NOMO-1 (cell line): ENCODE measurements around the gene B4GALNT1.
"Not testable (repeated sequence)": the region's sequence is repeated elsewhere in the genome, so short reads cannot be mapped to it uniquely, and the experiment has no call there.

Experiments used
- DNase-seq, 2 experiments: peaks; one replicate each; lab custom pipeline; 2025; ENCODE audit not compliant: unreplicated experiment in 2 of 2; lab: John Stamatoyannopoulos, UW

The B4GALNT1 gene

DNA sequence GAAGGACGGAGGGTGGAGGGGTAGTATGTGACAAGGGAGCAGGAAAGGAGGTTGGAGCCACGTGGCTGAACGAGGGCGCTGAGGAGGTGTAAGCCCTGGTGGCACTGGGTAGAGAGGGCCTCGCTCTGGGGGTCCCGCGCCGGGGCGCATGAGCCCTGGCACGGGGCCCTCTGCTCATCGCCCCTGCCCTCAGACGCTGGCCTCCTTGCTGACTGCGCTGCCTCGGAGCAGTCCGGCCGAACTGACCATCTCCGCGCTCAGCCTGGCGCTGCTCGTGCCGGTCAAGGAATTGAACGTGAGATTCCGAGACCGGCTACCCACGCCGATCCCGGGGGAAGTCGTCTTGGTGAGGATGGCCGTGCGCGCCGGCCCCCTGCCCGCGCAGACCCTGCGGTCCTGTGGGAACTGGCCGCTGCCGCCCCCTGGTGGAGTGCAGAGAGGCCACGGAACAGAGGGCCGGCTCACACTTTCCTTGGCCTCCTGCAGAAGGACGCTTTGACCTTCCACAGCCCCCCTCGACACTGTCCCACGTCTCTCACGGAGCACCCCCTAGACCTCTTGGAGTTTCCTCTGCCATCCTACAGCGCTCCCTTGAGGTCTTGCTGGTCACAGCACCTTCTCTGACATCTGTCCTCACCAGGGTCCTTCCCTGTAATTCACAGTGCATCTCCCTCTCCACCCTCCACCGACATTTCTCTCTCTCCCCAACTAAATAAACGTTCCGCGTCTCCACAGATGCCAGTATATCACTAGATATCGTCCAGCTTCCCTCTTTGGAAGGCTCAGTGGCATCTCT lies 11.3 kb downstream of the B4GALNT1 start:
- DNase-seq: peak in 1 of 2 experiments; percentile 14

DNA sequence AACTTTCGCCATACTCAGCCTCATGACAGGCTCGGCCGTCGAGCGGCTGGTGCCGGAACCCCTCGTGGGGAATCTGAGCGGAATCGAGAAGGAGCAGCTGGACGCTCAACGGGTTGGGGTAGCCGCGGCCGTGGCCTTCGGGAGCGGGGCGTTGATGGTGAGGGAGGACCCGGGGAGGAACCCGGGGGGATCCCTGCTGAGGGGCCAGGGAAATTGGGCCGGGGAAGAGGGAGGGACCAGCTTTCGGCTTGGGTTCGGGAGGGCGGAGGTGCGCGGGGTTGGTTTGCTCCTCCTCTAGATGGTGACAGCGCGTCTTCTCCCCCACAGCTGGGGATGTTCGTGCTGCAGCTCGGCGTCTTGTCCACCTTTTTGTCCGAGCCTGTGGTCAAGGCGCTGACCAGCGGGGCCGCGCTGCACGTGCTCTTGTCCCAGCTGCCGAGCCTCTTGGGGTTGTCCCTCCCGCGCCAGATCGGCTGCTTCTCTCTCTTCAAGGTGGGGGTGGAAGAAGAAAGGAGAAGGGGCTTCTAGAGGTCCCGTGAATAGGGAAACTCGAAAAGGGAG lies 12.0 kb downstream of the B4GALNT1 start:
- DNase-seq: peak in 1 of 2 experiments; percentile 30

DNA sequence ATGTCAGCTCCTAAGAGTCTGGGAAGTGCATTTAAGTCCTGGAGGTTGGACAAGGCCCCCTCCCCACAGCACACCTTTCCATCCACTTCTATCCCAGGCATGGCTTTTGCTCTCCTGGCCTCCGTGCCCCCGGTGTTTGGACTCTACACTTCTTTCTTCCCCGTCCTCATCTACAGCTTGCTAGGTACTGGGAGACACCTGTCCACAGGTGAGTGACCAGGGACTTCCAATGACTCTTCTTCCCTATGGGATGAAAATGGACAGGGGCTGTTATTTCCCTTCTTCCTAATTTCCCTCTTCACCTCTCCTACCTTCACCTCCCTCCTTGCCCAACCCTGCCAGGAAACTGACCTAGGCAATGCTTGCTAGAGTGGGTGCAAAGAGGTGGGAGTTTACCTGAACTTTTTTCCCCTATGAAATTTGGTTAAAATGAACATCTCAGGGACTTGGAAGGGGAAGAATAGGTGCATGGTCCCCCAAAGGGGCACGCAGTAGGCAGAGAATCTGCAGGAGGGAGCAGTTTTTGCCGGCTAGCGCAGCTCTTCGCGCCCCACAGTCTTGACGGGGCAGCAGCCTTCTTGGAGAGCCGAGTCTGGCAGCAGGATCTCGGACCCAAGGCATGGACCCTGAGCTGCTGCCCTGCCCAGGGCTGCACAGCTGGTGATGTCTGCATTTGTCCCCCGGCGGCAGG lies 12.6 kb downstream of the B4GALNT1 start:
- no peak for DNase-seq

DNA sequence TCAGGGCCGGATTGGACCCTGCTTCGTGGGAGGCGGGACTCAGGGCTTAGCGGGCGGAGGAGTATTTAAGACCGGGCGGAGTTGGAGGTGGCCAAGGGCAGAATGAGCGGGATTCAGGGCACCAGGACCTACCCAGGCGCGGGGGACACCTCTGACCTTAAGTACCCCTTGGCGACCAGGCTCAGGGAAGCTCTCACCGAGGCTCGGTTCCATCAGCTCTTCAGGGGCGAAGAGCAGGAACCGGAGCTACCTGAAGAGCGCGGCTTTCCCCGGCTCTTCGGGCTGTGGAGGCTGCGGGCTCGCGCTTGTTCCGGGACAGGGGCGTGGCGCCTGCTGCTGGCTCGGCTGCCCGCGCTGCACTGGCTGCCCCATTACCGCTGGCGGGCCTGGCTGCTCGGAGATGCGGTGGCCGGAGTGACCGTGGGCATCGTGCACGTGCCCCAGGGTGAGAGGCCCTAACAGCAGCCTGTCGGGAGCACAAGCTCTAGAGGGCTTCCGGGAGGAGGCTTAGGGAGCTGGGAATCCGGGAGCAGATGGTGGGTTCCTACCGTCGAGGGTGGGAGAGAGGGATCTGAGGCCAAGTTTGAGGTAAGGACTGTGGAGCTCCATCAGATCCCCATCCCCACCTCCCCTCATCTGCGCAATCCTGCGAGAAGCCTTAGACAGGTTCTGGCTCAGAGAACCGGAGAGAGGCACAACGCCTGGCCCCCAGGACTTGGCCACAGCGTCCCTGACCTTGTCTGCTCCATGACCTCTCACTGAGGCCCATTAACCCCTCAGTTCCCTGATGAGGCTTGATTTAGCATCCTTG lies 13.4 kb downstream of the B4GALNT1 start:
- DNase-seq: no peak

DNA sequence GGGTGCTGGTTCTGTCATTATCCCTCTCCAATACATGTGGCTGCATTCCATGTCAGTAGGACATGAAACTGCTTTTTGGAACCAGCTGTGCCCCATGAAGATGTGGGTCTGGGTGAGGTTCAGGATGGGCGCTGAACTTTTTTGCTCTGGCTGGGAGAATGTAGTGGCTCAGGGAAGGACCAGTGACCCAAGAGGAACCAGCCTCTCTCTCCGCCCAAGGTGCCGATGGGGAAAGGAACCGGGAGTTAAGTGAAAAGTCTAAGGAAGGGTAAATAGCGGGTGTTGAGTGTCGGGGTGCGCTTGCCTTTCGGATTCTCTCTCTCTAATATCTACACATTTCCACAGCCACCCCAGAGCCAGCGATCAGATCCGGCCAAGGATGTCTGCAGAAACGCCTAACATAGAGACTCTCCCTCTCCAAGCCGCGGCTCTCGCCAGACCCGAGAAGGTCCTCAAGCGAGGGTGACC lies 14.0 kb downstream of the B4GALNT1 start:
- DNase-seq: no peak

DNA sequence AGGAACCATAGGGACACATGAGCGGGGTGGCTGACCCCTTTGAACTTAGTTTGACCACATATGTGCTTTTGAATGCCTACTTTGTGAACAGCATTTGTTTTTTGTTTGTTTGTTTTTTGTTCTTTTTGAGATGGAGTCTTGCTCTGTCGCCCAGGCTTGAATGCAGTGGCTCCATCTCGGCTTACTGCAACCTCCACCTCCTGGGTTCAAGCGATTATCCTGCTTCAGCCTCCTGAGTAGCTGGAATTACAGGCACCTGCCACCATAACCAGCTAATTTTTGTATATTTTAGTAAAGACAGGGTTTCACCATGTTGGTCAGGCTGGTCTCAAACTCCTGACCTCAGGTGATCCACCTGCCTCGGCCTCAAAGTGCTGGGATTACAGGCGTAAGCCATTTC lies 14.6 kb downstream of the B4GALNT1 start:
- DNase-seq: not testable (repeated sequence)

DNA sequence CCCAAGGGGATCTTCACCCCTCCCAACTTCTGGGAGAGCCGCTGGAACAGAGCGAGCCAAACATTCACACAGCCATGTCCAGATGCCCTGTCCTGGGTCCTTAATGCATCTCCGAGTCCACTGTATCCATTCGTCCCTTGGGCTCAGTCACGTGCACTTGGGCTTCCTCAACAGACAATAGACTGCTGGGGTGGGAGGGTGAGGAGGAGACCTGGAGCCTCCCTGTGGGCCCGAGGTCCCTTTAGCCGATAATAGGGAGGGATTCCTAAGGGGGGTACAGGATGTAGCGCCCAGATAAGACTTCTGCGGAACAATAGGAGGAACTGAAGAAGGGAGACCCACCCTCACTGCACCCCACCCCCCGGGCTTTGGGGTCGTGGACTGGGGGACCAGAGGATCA lies 15.1 kb downstream of the B4GALNT1 start:
- DNase-seq: no peak

DNA sequence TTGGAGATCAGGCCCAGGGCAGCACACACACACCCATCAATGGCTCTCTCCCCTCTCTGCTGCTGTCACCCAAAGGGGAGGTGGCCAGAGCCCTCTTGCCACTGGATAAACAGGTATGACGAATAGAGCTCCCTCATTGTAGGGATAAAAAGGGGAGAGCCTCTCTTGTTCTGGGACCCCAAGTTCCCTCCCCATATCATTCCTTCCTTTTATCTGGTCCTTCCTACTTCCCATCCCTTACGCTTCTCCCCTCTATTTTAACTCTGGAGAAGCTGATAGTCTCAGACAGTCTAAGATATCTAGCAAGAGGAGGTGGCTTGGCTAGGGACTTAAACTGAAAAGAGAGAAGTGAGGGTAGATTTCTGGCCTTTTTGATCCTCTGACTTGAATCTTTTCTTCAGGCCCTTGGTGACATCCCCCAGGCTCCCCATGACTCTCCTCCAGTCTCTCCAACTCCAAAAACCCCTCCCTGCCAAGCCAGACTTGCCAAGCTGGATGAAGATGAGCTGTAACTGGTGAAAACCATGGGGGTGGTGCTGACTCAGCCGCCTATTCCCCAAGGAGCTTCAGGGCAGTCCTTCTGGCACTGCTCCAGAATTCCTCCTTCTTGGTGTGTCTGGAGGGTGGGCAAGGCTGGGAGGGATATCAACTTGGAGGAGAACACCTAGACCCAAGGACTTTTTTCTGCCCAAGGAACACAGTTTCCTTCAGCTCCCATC lies 16.5 kb downstream of the B4GALNT1 start:
- DNase-seq: no peak

DNA sequence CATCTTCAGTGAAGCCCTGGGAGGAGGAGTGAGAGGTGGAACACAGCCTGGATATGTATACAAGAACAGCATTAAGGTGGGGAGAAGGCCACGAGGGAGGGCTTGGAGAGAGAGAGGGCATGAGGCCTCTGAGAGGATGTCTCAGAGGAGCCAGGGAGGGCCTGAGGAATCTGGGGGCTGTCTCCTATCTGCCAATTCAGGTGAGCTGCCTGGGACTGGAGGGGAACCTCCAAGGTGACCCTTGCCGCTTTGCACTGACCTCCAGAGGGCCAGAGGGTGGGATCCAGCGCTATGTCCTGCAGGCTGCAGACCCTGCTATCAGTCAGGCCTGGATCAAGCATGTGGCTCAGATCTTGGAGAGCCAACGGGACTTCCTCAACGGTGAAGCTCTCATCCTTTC lies 17.4 kb downstream of the B4GALNT1 start:
- DNase-seq: no peak

DNA sequence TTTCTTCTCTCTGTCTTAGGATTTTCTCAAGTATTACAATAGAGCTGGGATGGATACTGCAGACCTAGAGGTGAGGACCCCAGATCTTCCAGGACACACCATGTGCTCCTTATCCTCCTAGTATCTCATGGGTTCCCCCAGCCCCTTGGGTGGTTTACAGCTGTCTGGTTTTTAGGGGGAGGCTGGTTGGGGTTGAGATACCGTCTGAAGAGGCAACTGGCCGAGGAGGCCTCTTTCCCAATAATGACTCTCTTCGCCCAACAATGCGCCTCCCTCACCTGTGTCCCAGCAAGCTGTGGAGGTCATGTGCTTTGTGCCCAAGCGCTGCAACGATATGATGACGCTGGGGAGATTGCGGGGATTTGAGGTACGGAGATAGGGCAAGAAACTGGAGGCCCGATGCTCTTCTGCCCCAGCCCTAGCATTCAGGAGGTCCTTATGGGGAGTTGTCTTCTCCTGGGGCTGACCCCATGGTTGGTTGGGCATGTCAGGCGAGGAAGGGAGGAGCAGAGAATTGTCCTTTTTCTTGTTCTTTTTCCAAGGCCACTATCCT lies 18.0 kb downstream of the B4GALNT1 start:
- no peak for DNase-seq

DNA sequence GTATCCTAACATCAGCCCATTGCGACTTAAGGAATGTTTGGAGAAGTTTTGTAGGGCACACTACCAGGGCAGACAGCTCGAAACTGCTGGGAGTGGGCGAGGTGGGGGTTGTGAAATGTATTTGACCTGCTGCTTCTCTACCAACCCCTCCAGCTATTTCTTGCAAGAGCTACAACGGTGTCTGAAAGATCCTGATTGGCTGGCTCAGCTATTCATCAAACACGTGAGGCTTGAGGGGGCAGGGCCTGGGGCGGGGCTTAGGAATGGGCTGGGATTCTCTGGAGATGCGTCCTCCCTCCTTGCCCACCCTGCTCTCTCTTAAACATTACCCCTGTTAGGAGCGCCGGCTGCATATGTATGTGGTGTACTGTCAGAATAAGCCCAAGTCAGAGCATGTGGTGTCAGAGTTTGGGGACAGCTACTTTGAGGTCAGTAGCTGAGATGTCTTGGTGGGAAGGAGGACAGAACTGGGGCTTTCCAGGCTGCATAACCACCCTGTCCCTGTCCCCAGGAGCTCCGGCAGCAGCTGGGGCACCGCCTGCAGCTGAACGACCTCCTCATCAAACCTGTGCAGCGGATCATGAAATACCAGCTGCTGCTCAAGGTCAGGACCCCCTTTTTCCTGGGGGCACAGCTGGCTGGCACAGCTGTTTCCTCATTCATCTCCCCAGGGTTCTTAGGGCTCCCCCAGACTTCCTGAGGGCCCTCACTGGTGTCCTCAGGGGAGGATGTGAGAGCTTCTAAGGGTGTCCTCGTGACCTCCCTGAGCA lies 18.6 kb downstream of the B4GALNT1 start:
- DNase-seq: no peak

DNA sequence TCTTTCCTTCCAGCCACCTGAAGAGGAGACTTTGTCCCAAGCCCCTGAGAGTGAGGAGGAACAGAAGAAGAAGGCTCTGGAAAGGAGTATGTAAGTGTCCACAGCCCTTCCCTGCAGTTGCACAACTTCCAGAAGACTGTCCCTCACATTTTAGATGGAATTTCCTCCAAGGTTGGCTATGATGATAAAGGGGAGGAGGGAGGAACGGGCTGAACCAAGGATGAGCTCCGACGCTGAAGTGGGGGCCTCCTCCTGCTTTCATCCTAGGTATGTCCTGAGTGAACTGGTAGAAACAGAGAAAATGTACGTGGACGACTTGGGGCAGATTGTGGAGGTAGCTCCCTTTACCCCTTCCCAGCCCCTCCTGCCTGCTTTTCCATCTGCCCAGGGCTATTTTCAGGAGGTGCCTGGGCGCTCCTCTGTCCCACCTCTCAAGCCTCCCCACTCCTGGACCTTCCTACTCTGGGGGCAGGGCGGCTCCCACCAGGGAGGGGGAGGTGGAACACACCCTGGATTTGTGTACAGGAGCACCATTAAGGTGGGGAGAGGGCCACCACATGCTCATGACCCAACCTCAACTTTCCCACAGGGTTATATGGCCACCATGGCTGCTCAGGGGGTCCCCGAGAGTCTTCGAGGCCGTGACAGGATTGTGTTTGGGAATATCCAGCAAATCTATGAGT lies 19.4 kb downstream of the B4GALNT1 start:
- no peak for DNase-seq

DNA sequence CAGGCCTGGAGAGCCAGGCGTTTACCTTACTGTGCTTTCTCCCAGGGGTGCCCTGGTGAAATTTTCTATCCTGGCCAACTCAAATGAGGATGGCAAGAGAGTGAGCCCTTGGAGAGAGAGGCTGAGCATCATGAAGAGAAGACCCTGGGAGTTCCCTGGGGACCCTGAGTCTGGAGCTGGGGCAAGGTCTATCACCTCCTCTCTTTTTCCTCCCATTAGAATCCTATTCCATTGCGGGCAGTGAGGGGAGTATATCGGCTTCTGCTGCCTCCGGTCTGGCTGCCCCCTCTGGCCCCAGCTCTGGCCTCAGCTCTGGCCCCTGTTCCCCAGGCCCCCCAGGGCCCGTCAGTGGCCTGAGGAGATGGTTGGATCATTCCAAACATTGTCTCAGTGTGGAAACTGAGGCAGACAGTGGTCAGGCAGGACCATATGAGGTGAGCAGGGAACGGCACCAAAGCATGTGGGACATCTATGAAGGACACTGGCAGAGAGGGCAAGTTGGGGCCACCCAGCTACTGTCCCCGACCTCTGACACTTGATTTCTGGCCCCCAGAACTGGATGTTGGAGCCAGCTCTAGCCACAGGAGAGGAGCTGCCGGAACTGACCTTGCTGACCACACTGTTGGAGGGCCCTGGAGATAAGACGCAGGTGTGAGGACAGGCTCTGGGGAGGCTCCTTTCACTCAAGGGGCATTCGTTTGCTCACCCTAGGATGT lies 20.1 kb downstream of the B4GALNT1 start:
- no peak for DNase-seq

DNA sequence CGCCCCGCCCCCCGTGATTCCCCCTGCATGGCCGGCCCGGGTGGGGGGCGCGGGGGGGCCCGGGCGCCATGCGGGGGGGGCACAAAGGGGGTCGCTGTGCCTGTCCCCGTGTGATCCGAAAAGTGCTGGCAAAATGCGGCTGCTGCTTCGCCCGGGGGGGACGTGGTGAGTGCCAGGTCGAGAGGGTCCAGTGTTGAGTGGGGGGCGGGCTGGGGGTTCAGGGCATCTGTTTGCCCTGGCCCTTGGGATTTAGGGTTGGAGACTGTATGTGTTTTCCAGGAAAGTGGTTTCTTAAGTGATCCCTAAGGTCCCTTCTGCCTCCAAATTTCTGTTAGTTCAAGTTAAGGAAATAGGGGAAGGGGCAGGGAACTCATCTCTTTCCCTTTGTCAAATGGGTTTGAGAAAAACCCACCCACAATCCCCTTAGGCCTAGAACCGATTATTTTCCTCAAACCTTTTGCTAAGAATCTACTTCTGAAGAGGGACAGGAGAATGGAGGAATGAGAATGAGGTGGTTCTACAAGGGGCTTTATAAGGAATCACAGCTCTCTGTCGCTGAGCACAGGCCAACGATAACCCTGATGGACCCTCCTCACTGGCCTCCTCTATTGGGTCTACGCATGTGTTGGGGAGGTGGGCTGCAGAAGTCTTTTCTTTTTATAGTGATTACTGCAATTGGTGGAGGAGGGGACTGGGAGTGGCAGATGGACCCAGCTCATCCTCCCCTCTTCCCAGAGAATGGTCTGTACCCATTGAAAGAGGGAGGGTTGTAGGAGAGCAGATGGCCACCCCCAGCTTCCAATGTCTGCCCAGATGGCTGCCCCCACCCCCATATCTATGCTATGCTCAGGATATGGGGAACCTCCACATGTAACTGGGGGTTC lies 20.9 kb downstream of the B4GALNT1 start:
- DNase-seq: no peak

DNA sequence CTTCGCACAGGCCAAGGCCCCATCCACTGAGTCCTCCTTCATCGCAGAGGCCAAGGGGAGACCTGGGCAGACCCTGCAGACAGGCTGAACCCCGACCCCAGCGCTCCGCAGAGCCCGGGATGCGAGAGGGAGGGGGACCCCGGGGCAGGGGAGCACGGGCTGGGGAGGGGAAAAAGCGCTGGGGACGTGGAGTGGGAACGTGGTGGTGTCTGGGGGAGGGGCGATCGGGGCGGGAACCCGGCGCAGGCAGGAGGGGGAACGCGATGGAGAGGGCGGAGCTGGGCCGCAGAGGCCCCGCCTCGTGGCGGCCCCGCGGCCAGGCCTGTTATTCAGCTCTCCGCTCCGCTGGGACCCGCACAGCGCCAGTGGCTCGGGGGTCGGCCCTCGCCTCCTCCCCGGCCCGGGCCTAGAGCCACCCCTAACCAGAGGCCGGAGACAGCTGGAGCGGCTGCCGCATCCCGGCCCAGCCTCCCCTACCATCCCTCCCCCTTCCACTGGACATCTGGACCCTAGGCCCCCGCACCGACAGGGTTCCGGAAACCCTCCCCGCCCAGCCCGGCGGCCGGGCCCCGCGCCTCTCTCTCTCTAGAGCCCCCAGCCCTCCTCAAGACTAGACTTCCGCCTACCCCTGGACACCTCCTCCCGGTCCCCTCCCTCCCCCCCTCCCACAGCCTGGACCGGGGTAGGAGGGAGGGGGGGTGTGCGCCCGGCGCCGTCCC lies 21.7 kb downstream of the B4GALNT1 start, which contains the start of gene ARHGEF25:
ARHGEF25 (plus strand) TSS at position 328 of the 719 bp plus-strand sequence. CDS start 460 bp downstream, outside the sequence.
- DNase-seq: peak in 1 of 2 experiments; percentile 14

DNA sequence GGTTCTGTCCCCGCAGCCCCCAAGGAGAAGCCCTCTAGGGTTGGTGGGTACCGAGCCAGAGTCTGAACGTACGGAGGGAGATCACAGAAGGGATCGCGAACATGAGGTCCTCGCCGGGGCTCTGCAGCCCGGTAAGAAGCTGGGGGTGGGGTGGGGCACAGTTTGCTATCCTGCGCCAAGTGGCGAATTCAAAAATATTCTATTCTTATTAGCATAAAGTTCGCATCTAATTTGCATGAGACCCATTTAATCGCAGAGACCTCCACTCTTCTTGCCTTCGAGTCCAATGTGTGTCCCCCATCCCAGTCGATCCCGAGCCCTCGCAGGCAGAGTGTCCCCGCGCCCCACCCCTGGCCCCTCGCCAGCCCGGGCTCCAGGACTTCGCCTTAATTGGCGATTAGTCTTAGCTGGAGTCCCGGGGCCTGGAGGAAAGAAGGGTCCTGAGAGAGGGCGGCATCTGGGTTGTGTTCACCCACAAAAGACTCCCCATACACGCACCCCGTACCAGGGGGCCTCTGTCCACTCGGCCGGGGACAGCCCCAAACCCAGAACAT lies 22.4 kb downstream of the B4GALNT1 start:
- no peak for DNase-seq
